HFF-Myc (cell line): ENCODE measurements around the gene STAC2.
"Not testable (repeated sequence)": the region's sequence is repeated elsewhere in the genome, so short reads cannot be mapped to it uniquely, and the experiment has no call there.

Source experiments
- DNase-seq: peaks from one replicate; pipeline ENCODE4 v3.0.0-alpha.2; 2011; ENCODE audit warnings: low read depth; ENCODE audit errors: extremely low read depth
- H3K4me3 ChIP-seq: replicated peaks from 2 replicates; pipeline ENCODE4 v1.5.1; 2011; ENCODE audit warnings: low read depth, mild to moderate bottlenecking, control low read depth, low read length
- CTCF ChIP-seq: IDR thresholded peaks from 2 replicates; pipeline ENCODE4 v1.5.1; 2012; ENCODE audit warnings: mild to moderate bottlenecking, low read depth, low read length, control low read depth; ENCODE audit errors: missing control alignments

Gene STAC2

GRCh38 chr17:39251997-39252396 is 26.3 kb upstream of the STAC2 start:
- DNase-seq = no peak
- H3K4me3 ChIP-seq = no peak overlapping the region
- no peak for TF ChIP-seq CTCF

GRCh38 chr17:39250076-39250475 is 24.3 kb upstream of the STAC2 start:
- H3K4me3 ChIP-seq, DNase-seq: not testable (repeated sequence)

- no peak overlapping the region for H3K4me3 ChIP-seq
- no peak for DNase-seq
- peak; percentile 7 for TF ChIP-seq CTCF
Measured at GRCh38 chr17:39246274-39246673, 20.5 kb upstream of the STAC2 start.

GRCh38 chr17:39244600-39245570 is 19.1 kb upstream of the STAC2 start:
- peak; percentile 51 for DNase-seq
- peak; percentile 98 for TF ChIP-seq CTCF
- H3K4me3 ChIP-seq = no peak overlapping the region

- H3K4me3 ChIP-seq = no peak overlapping the region
- TF ChIP-seq CTCF = no peak
- no peak for DNase-seq
Measured at GRCh38 chr17:39244016-39244599, 18.4 kb upstream of the STAC2 start.

- no peak for DNase-seq
- no peak overlapping the region for H3K4me3 ChIP-seq
- no peak for TF ChIP-seq CTCF
Measured at GRCh38 chr17:39243155-39243554, 17.4 kb upstream of the STAC2 start.

- TF ChIP-seq CTCF = no peak
- no peak overlapping the region for H3K4me3 ChIP-seq
- no peak for DNase-seq
Measured at GRCh38 chr17:39240631-39241030, 14.9 kb upstream of the STAC2 start.
